Neural cell (in vitro differentiated cells): ENCODE results near the gene KMT5B. TPM values are rescaled to one million over a fixed set of nuclear protein-coding genes. Genes with fewer than 3 reads are reported as not detected.
A peak's percentile ranks its signal among the peaks of the same experiment; 100 is the strongest.

Source experiments
- H2AFZ ChIP-seq: fragments of 200-600, 300-800 bp; sonication (generic), shearing (Covaris generic); 2 replicates; pipeline ENCODE4 v1.6.0; 2014; ENCODE audit warnings: low read depth, mild to moderate bottlenecking, antibody characterized with exemption, low read length, moderate library complexity
- H3F3A ChIP-seq: fragments of 200-600 bp; shearing (Covaris generic); 2 replicates; pipeline ENCODE4 v1.6.1; 2016; ENCODE audit warnings: mild to moderate bottlenecking, moderate library complexity, mixed read lengths, antibody characterized with exemption, low read length; ENCODE audit not compliant: insufficient read depth, poor library complexity, severe bottlenecking
- H3K27ac ChIP-seq: fragments of 200-600, 300-800 bp; sonication (generic), shearing (Covaris generic); 2 replicates; pipeline ENCODE4 v1.5.1; 2014; ENCODE audit warnings: mild to moderate bottlenecking, low read length, moderate library complexity
- H3K27me3 ChIP-seq: fragments of 300-800, 200-600 bp; sonication (generic), shearing (Covaris generic); 2 replicates; pipeline ENCODE4 v1.6.0; 2014; ENCODE audit warnings: mild to moderate bottlenecking, low read depth, low read length, moderate library complexity; ENCODE audit not compliant: insufficient read depth
- H3K36me3 ChIP-seq: fragments of 300-800, 200-600 bp; sonication (generic), shearing (Covaris generic); 2 replicates; pipeline ENCODE4 v1.5.1; 2014; ENCODE audit warnings: mild to moderate bottlenecking, antibody characterized with exemption, low read length, moderate library complexity; ENCODE audit not compliant: insufficient read depth
- H3K4me2 ChIP-seq: fragments of 300-800, 200-600 bp; sonication (generic), shearing (Covaris generic); 2 replicates; pipeline ENCODE4 v1.6.0; 2014; ENCODE audit warnings: mild to moderate bottlenecking, low read length
- H3K4me3 ChIP-seq: fragments of 300-800, 200-600 bp; sonication (generic), shearing (Covaris generic); 2 replicates; pipeline ENCODE4 v1.5.1; 2014; ENCODE audit warnings: mild to moderate bottlenecking, low read length, moderate library complexity
- H3K79me2 ChIP-seq: fragments of 200-600 bp; shearing (Covaris generic); replicated peaks from 2 replicates; pipeline ENCODE4 v1.6.0; 2014; ENCODE audit warnings: mild to moderate bottlenecking, low read length, moderate library complexity; ENCODE audit not compliant: insufficient read depth
- H3K9ac ChIP-seq: fragments of 300-800, 200-600 bp; sonication (generic), shearing (Covaris generic); 2 replicates; pipeline ENCODE4 v1.6.1; 2016; ENCODE audit warnings: mild to moderate bottlenecking, low read length, mixed read lengths
- H3K9me2 ChIP-seq: fragments of 200-600 bp; shearing (Covaris generic); 2 replicates; pipeline ENCODE4 v1.6.1; 2016; ENCODE audit warnings: mild to moderate bottlenecking, low read length, mixed read lengths; ENCODE audit not compliant: insufficient read depth
- H3K9me3 ChIP-seq: fragments of 200-600, 300-800 bp; sonication (generic), shearing (Covaris generic); 2 replicates; pipeline ENCODE4 v1.6.1; 2016; ENCODE audit warnings: mild to moderate bottlenecking, mixed run types, low read length, moderate library complexity, mixed read lengths
- H4K20me1 ChIP-seq: fragments of 200-600 bp; shearing (Covaris generic); 2 replicates; pipeline ENCODE4 v1.6.1; 2016; ENCODE audit warnings: mild to moderate bottlenecking, mixed run types; ENCODE audit not compliant: insufficient read depth
- CTCF ChIP-seq: fragments of 450-650 bp; IDR thresholded peaks from 2 replicates; pipeline ENCODE4 v1.5.1; 2014; ENCODE audit warnings: antibody characterized with exemption, mild to moderate bottlenecking, moderate library complexity; ENCODE audit not compliant: poor library complexity, severe bottlenecking
- EP300 ChIP-seq: fragments of 450-650 bp; conservative IDR thresholded peaks from 2 replicates; pipeline ENCODE4 v1.6.1; 2014; ENCODE audit warnings: antibody characterized with exemption, mild to moderate bottlenecking, moderate library complexity; ENCODE audit not compliant: poor library complexity, severe bottlenecking
- EZH2 ChIP-seq: fragments of 200-600, 300-800 bp; shearing (Covaris generic), sonication (generic); IDR thresholded peaks from 2 replicates; pipeline ENCODE4 v1.6.1; 2014; ENCODE audit warnings: antibody characterized with exemption, low read length, borderline replicate concordance, mild to moderate bottlenecking; ENCODE audit not compliant: insufficient read depth, poor library complexity, severe bottlenecking
- MXI1 ChIP-seq: fragments of 450-650 bp; conservative IDR thresholded peaks from 2 replicates; pipeline ENCODE4 v1.6.1; 2014; ENCODE audit warnings: antibody characterized with exemption, mild to moderate bottlenecking; ENCODE audit not compliant: poor library complexity, severe bottlenecking
- POLR2AphosphoS5 ChIP-seq: IDR thresholded peaks from 2 replicates; pipeline ENCODE4 v1.6.1; 2012
- RAD21 ChIP-seq: fragments of 450-650 bp; conservative IDR thresholded peaks from 2 replicates; pipeline ENCODE4 v1.6.1; 2014; ENCODE audit warnings: antibody characterized with exemption, mild to moderate bottlenecking, moderate library complexity
- REST ChIP-seq: IDR thresholded peaks from 2 replicates; pipeline ENCODE4 v1.6.1; 2012; ENCODE audit warnings: borderline replicate concordance
- SMC3 ChIP-seq: fragments of 450-650 bp; conservative IDR thresholded peaks from 2 replicates; pipeline ENCODE4 v1.6.1; 2014; ENCODE audit warnings: antibody characterized with exemption, mild to moderate bottlenecking, moderate library complexity; ENCODE audit not compliant: poor library complexity
- TAF1 ChIP-seq: IDR thresholded peaks from 2 replicates; pipeline ENCODE4 v1.6.1; 2012; ENCODE audit warnings: low read depth
- polyA minus RNA-seq: library from RNA; depleted of rRNA, polyadenylated mRNA; stranded (reverse); fragments of >200 nt; gene quantifications from 2 replicates; pipeline ENCODE4 v1.2.3, GENCODE V29; 2014
- polyA plus RNA-seq: library from polyadenylated mRNA; depleted of rRNA; stranded (reverse); fragments of >200 nt; gene quantifications from 2 replicates; pipeline ENCODE4 v1.2.3, GENCODE V29; 2014

KMT5B gene
- 96.8 and 107 TPM in 2 replicates for polyA plus RNA-seq
- 208 and 228 TPM in 2 replicates for polyA minus RNA-seq

- H3K4me3 ChIP-seq: peak within 1 kb of the TSS; percentile 96
- peak within 1 kb of the TSS; percentile 98 for H3K27ac ChIP-seq
- no peaks in the 10 kb centered on the region for H3K9me3 ChIP-seq
- no peaks in the 10 kb centered on the region for H3K9me2 ChIP-seq
- peaks cover 28% of the 10 kb centered on the region for H4K20me1 ChIP-seq
- peak within 1 kb of the TSS; percentile 99 for H3K9ac ChIP-seq
- peaks cover 12% of the 10 kb centered on the region for H3F3A ChIP-seq
- H3K79me2 ChIP-seq: peaks cover 45% of the 10 kb centered on the region
- no peak for TF ChIP-seq RAD21
- no peak for TF ChIP-seq EZH2
- peak within 1 kb of the TSS; percentile 89 for H3K4me2 ChIP-seq
- no peaks in the 10 kb centered on the region for H3K27me3 ChIP-seq
- H3K36me3 ChIP-seq: no peaks in the 10 kb centered on the region
- H2AFZ ChIP-seq: peak within 1 kb of the TSS; percentile 95
Observed at GRCh38 chr11:68213135-68213515, at the start of gene KMT5B. KMT5B (minus strand) TSS chr11:68213296; CDS start chr11:68190076, 23,220 bp downstream.

GRCh38 chr11:68262544-68262827 is 49.4 kb upstream of the KMT5B start:
- H2AFZ ChIP-seq: no peak overlapping the region
- no peaks in the 10 kb centered on the region for H3K79me2 ChIP-seq
- H3F3A ChIP-seq: no peaks in the 10 kb centered on the region
- no peak for TF ChIP-seq REST
- no peak for TF ChIP-seq MXI1
- no peak for TF ChIP-seq POLR2AphosphoS5
- no peak for TF ChIP-seq CTCF
- no peak for TF ChIP-seq SMC3
- no peak for TF ChIP-seq RAD21
- TF ChIP-seq EZH2: no peak
- no peak for TF ChIP-seq TAF1
- TF ChIP-seq EP300: no peak
- no peaks in the 10 kb centered on the region for H3K27me3 ChIP-seq
- H3K9me2 ChIP-seq: no peaks in the 10 kb centered on the region
- no peak overlapping the region for H3K4me2 ChIP-seq
- no peak overlapping the region for H3K9ac ChIP-seq
- H3K27ac ChIP-seq: no peak overlapping the region
- no peaks in the 10 kb centered on the region for H3K36me3 ChIP-seq
- no peak overlapping the region for H3K4me3 ChIP-seq
- H3K9me3 ChIP-seq: no peaks in the 10 kb centered on the region
- H4K20me1 ChIP-seq: no peaks in the 10 kb centered on the region
